A549 (cell line): ENCODE data around the gene MGLL.

Experiments
- MAFK ChIP-seq: fragments of 450-650 bp; IDR thresholded peaks from 2 replicates; pipeline ENCODE4 v1.6.1; 2014; ENCODE audit not compliant: partially characterized antibody
- RFX5 ChIP-seq: fragments of 450-650 bp; IDR thresholded peaks from 2 replicates; pipeline ENCODE4 v1.7.1; 2014; ENCODE audit warnings: antibody characterized with exemption, mild to moderate bottlenecking, moderate library complexity

DNA sequence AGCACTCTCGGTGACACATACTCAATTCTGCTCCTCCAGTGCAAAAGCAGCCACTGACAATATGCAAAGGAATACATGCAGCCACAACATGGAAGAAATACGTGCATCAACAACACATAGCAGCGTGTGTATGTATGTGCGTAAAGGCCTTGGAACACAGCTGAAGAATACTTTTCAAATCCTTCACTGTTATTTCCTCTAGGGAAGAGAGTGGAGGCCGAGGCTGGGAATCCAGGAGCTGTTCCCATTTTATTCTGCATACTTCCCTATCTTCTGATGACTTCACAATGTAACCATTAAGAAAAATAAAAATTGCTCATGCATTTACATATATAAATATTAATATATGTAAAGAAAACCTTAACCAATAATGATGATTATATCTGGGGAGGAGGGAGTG, 36.6 kb upstream of the MGLL start:
- TF ChIP-seq MAFK (no peak), RFX5 (no peak)
